Pancreas (tissue), 10 donors: ENCODE measurements around the gene TSSC4. TPM values are rescaled to one million over a fixed set of nuclear protein-coding genes. Genes with fewer than 3 reads are reported as not detected.
"Not testable (repeated sequence)": the region's sequence is repeated elsewhere in the genome, so short reads cannot be mapped to it uniquely, and the experiment has no call there.

Experiments
- ATAC-seq, 4 donors: fragments of 200-7000 bp; cut with Tn5 transposase; one replicate each; pipeline versions ENCODE4 v1.8.0 to v1.9.1; 2020; ENCODE audit warnings: mild to moderate bottlenecking in 4 of 4, moderate library complexity in 4 of 4
- DNase-seq, 6 donors: peaks; one replicate each; pipeline ENCODE4 v3.0.0-alpha.2; 2020
- FAIRE-seq: peaks from 2 replicates; lab custom pipeline; 2012; peaks lifted over from hg19 to GRCh38; lab: Jason Lieb, UNC
- H3K27ac ChIP-seq, 4 donors: fragments of 200-600 bp; sonication (generic); 1 replicate in 3 of 4; 2 replicates in 1 of 4; pipeline versions ENCODE4 v1.5.0 to v1.8.0; 2020
- H3K27me3 ChIP-seq, 4 donors: fragments of 200-600 bp; one replicate each; pipeline ENCODE4 v1.8.0; 2021
- H3K36me3 ChIP-seq, 3 donors: fragments of 200-600 bp; sonication (generic) in 1 of 3; one replicate each; pipeline versions ENCODE4 v1.5.0 to v1.8.0; 2020 to 2021
- H3K4me1 ChIP-seq, 3 donors: fragments of 200-600 bp; one replicate each; pipeline ENCODE4 v1.8.0; 2021
- H3K4me3 ChIP-seq, 4 donors: fragments of 200-600 bp; sonication (generic) in 2 of 4; one replicate each; pipeline versions ENCODE4 v1.5.0 to v1.8.0; 2020 to 2021
- H3K9me3 ChIP-seq, 4 donors: fragments of 200-600 bp; one replicate each; pipeline ENCODE4 v1.8.0; 2021
- CTCF ChIP-seq, 4 donors: fragments of 200-600 bp; sonication (generic) in 3 of 4; IDR thresholded peaks; one replicate each; pipeline versions ENCODE4 v1.5.0 to v1.8.0; 2021; ENCODE audit warnings: antibody characterized with exemption in 4 of 4
- WGBS, 2 donors: extraction: QIAGEN DNeasy Blood & Tissue Kit; methylation state at CpG; one replicate each; pipeline ENCODE4 v1.1.7; 2013; 5-methylcytosine and 5-hydroxymethylcytosine counted together
- intact Hi-C, 3 donors: fragments of 100-400 bp; cut with DNase I; formaldehyde crosslinking; loops; one replicate each; pipeline versions ENCODE4 v1.11.1 to v1.14.2; 2022
- polyA plus RNA-seq, 2 donors: library from polyadenylated mRNA; stranded (reverse); fragments of 200-250 nt; gene quantifications; one replicate each; pipeline ENCODE4 v1.2.3, GENCODE V29; 2013
- total RNA-seq, 6 donors: library from RNA; stranded (reverse); fragmentation: NEBNext Ultra II Directional in 4 of 6; extraction: Animal tissue kit (Norgen Biotek cat#: 25700) in 4 of 6; gene quantifications; one replicate each; pipeline versions ENCODE4 v1.2.1 to v1.2.4, GENCODE V29; 2021 to 2023
- donor health status: healthy with polysubstance abuse.
- donor health status: DM: no; HTN: no; CAD: no; lungs with moderate emphysema.
- donor health status: DM: no; HTN: no; CAD: no.
- donor health status: control.
- donor health status: control.
- donor health status: Bipolar disorder and iron deficiency.
- donor health status: DM: yes; HTN: yes; CAD: no.
- donor health status: DM: no; HTN: no; CAD: no.
- donor health status: DM: no; HTN: no; CAD: no.
- donor health status: DM: yes; HTN: yes; CAD: no.

TSSC4 gene
- total and polyA plus RNA-seq, 8 donors = 16.8 to 60.0 (median 22.1) TPM

GRCh38 chr11:2357246-2357645 lies 43.3 kb upstream of the TSSC4 start:
- ATAC-seq (no peak), DNase-seq (no peak), FAIRE-seq (no peak)
- Histone ChIP-seq H3K4me1 (no peaks in the 10 kb centered on the region), H3K9me3 (no peaks in the 10 kb centered on the region), H3K27me3 (no peaks in the 10 kb centered on the region), H3K4me3 (no peak overlapping the region), H3K27ac (no peak overlapping the region), H3K36me3 (no peaks in the 10 kb centered on the region)
- WGBS, 2 donors = 65 to 72% methylated on average over 7 to 8 of the region's 8 CpGs
- intact Hi-C loops = no loop called here
- no peak for TF ChIP-seq CTCF (IDR thresholded peaks at IDR 0.05)

GRCh38 chr11:2357651-2358050 lies 42.9 kb upstream of the TSSC4 start:
- H3K27me3 ChIP-seq, H3K27ac ChIP-seq, intact Hi-C loops, H3K4me1 ChIP-seq, FAIRE-seq, ATAC-seq, DNase-seq, H3K36me3 ChIP-seq, H3K9me3 ChIP-seq, H3K4me3 ChIP-seq: not testable (repeated sequence)
- 85 to 89% methylated on average over 13 of the region's 13 CpGs for WGBS, 2 donors

- TF ChIP-seq CTCF (IDR thresholded peaks at IDR 0.05) = no peak
- no peaks in the 10 kb centered on the region for H3K9me3 ChIP-seq
- H3K27me3 ChIP-seq = no peaks in the 10 kb centered on the region
- H3K4me3 ChIP-seq = no peak overlapping the region
- no peaks in the 10 kb centered on the region for H3K4me1 ChIP-seq
- no peak overlapping the region for H3K27ac ChIP-seq
- DNase-seq = no peak
- intact Hi-C loops = no loop called here
- FAIRE-seq = no peak
- no peaks in the 10 kb centered on the region for H3K36me3 ChIP-seq
- 90 to 93% methylated on average over 11 of the region's 11 CpGs for WGBS, 2 donors
- ATAC-seq = no peak
These were observed 41.7 kb upstream of the TSSC4 start for GRCh38 chr11:2358754-2359442.

- ATAC-seq (no peak), FAIRE-seq (no peak), DNase-seq (no peak)
- no peaks in the 10 kb centered on the region for H3K27me3 ChIP-seq
- intact Hi-C loops = no loop called here
- WGBS, 2 donors = 94 to 96% methylated on average over 9 of the region's 9 CpGs
- H3K4me3 ChIP-seq = no peak overlapping the region
- no peaks in the 10 kb centered on the region for H3K9me3 ChIP-seq
- no peaks in the 10 kb centered on the region for H3K36me3 ChIP-seq
- no peak for TF ChIP-seq CTCF (IDR thresholded peaks at IDR 0.05)
- peak overlapping the region in 1 of 4 donors; percentile 16 for H3K27ac ChIP-seq
- H3K4me1 ChIP-seq = no peaks in the 10 kb centered on the region
These were observed 41.0 kb upstream of the TSSC4 start for GRCh38 chr11:2359557-2359956.

GRCh38 chr11:2360081-2360642 lies 40.4 kb upstream of the TSSC4 start:
- intact Hi-C loops = no loop called here
- Histone ChIP-seq H3K27me3 (no peaks in the 10 kb centered on the region), H3K4me3 (no peak overlapping the region), H3K36me3 (no peaks in the 10 kb centered on the region), H3K27ac (peak overlapping the region in 1 of 4 donors; percentile 16), H3K4me1 (no peaks in the 10 kb centered on the region), H3K9me3 (no peaks in the 10 kb centered on the region)
- ATAC-seq = peak; percentile 17 to 73 (median 52)
- DNase-seq = peak in 2 of 6 donors; percentile 16 to 29
- WGBS, 2 donors = 76 to 77% methylated on average over 14 of the region's 14 CpGs
- FAIRE-seq = no peak
- no peak for TF ChIP-seq CTCF (IDR thresholded peaks at IDR 0.05)
